ENCODE data around the gene RAB8B.

RAB8B gene

GRCh38 chr15:63244399-63244798 lies 55.0 kb downstream of the RAB8B start:
- H3K27me3 ChIP-seq (ENCODE audit: insufficient read depth, poor library complexity, severe bottlenecking): no peaks in the 10 kb centered on the region
- no peak overlapping the region for H3K4me3 ChIP-seq (ENCODE audit: severe bottlenecking)
- peak; percentile 67 for ATAC-seq (ENCODE audit: low read depth)
- no peak for DNase-seq (ENCODE audit: low spot score)
- peaks cover 26% of the 10 kb centered on the region for H3K4me1 ChIP-seq (ENCODE audit: insufficient read depth, poor library complexity, severe bottlenecking)
- TF ChIP-seq, protein P1, sequence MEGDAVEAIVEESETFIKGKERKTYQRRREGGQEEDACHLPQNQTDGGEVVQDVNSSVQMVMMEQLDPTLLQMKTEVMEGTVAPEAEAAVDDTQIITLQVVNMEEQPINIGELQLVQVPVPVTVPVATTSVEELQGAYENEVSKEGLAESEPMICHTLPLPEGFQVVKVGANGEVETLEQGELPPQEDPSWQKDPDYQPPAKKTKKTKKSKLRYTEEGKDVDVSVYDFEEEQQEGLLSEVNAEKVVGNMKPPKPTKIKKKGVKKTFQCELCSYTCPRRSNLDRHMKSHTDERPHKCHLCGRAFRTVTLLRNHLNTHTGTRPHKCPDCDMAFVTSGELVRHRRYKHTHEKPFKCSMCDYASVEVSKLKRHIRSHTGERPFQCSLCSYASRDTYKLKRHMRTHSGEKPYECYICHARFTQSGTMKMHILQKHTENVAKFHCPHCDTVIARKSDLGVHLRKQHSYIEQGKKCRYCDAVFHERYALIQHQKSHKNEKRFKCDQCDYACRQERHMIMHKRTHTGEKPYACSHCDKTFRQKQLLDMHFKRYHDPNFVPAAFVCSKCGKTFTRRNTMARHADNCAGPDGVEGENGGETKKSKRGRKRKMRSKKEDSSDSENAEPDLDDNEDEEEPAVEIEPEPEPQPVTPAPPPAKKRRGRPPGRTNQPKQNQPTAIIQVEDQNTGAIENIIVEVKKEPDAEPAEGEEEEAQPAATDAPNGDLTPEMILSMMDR (IDR thresholded peaks at IDR 0.05; ENCODE audit: poor library complexity, severe bottlenecking): no peak
- peak overlapping the region; percentile 28 for H3K27ac ChIP-seq (ENCODE audit: poor library complexity, severe bottlenecking)
- H3K9me3 ChIP-seq (ENCODE audit: severe bottlenecking): no peaks in the 10 kb centered on the region
- peaks cover 10% of the 10 kb centered on the region; the same call in 1 of the 2 replicates for H3K36me3 ChIP-seq (ENCODE audit: low read depth)

- Histone ChIP-seq H3K36me3 (ENCODE audit: low read depth) (peaks cover 10% of the 10 kb centered on the region; the same call in 1 of the 2 replicates), H3K4me1 (ENCODE audit: insufficient read depth, poor library complexity, severe bottlenecking) (peaks cover 28% of the 10 kb centered on the region), H3K4me3 (ENCODE audit: severe bottlenecking) (no peak overlapping the region), H3K27me3 (ENCODE audit: insufficient read depth, poor library complexity, severe bottlenecking) (no peaks in the 10 kb centered on the region), H3K9me3 (ENCODE audit: severe bottlenecking) (no peaks in the 10 kb centered on the region), H3K27ac (ENCODE audit: poor library complexity, severe bottlenecking) (peak overlapping the region; percentile 28)
- ATAC-seq (ENCODE audit: low read depth) (no peak), DNase-seq (ENCODE audit: low spot score) (no peak)
- TF ChIP-seq, protein P1 (IDR thresholded peaks at IDR 0.05; ENCODE audit: poor library complexity, severe bottlenecking): no peak
Measured at GRCh38 chr15:63244976-63245645, 55.7 kb downstream of the RAB8B start.

DNA sequence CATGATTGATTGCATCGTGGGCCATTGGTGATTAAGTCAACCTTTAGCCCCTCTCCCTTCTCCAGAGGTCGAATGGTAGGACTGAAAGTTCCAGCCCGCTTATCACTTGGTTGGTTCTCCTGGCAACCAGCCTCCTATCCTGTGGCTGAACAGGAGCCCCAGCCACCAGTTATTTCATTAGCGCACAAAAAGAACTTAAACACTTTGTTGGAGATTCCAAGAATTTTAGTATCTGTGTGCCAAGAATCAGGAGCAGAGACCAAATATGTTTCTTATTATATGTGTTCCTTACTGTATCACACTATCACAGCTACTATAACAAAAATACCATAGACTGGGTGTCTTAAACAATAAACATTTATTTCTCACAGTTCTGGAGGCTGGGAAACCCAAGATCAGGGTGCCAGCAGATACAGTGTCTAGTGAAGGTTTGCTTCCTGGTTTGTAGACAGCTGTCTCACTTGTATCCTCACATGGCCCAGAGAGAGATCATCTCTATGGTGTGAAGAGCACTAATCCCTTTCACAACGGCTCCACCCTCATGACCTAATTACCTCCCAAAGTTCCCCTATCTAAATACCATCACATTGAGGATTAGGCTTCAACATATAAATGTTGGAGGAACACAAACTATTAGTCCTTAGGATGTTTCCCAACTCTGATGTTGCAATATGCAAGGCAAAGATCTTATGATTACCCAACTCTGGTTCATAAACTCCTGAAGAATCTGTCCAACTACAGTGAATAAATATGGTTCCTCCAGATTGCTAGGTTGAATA lies 57.5 kb downstream of the RAB8B start:
- H3K4me1 ChIP-seq (ENCODE audit: insufficient read depth, poor library complexity, severe bottlenecking): peaks cover 42% of the 10 kb centered on the region
- H3K4me3 ChIP-seq (ENCODE audit: severe bottlenecking): no peak overlapping the region
- H3K27me3 ChIP-seq (ENCODE audit: insufficient read depth, poor library complexity, severe bottlenecking): no peaks in the 10 kb centered on the region
- H3K27ac ChIP-seq (ENCODE audit: poor library complexity, severe bottlenecking): peak overlapping the region; percentile 44
- DNase-seq (ENCODE audit: low spot score) (no peak), ATAC-seq (ENCODE audit: low read depth) (peak; percentile 49)
- no peaks in the 10 kb centered on the region for H3K9me3 ChIP-seq (ENCODE audit: severe bottlenecking)
- TF ChIP-seq, protein P1 (IDR thresholded peaks at IDR 0.05; ENCODE audit: poor library complexity, severe bottlenecking): no peak
- H3K36me3 ChIP-seq (ENCODE audit: low read depth): peaks cover 10% of the 10 kb centered on the region; the same call in 1 of the 2 replicates

- TF ChIP-seq, protein P1 (IDR thresholded peaks at IDR 0.05; ENCODE audit: poor library complexity, severe bottlenecking): no peak
- DNase-seq (ENCODE audit: low spot score) (peak; percentile 90), ATAC-seq (ENCODE audit: low read depth) (peak; percentile 91)
- Histone ChIP-seq H3K9me3 (ENCODE audit: severe bottlenecking) (no peaks in the 10 kb centered on the region), H3K27me3 (ENCODE audit: insufficient read depth, poor library complexity, severe bottlenecking) (no peaks in the 10 kb centered on the region), H3K4me3 (ENCODE audit: severe bottlenecking) (no peak overlapping the region), H3K27ac (ENCODE audit: poor library complexity, severe bottlenecking) (peak overlapping the region; percentile 75), H3K4me1 (ENCODE audit: insufficient read depth, poor library complexity, severe bottlenecking) (peaks cover 30% of the 10 kb centered on the region), H3K36me3 (ENCODE audit: low read depth) (peaks cover 13% of the 10 kb centered on the region; the same call in 1 of the 2 replicates)
Measured at GRCh38 chr15:63250312-63250965, 61.0 kb downstream of the RAB8B start.

Measured in RWPE2 (cell line).